Chondrocyte (in vitro differentiated cells): ENCODE measurements around the gene FGF18. TPM values are rescaled to one million over a fixed set of nuclear protein-coding genes. Genes with fewer than 3 reads are reported as not detected.

Experiments
- DNase-seq: peaks from one replicate; pipeline ENCODE4 v3.0.0; 2021; ENCODE audit warnings: mixed read lengths, low spot score
- H3K27ac Mint-ChIP-seq: one replicate; pipeline ENCODE4 v1.8.0; 2021; ENCODE audit warnings: mild to moderate bottlenecking, moderate library complexity, mixed read lengths; ENCODE audit not compliant: unreplicated experiment
- H3K27me3 Mint-ChIP-seq: 2 replicates; pipeline ENCODE4 v1.8.0; 2021; ENCODE audit warnings: low read depth, mixed read lengths
- H3K36me3 Mint-ChIP-seq: 2 replicates; pipeline ENCODE4 v1.8.0; 2021; ENCODE audit warnings: low read depth, mixed read lengths
- H3K4me1 Mint-ChIP-seq: 2 replicates; pipeline ENCODE4 v1.8.0; 2021; ENCODE audit warnings: low read depth, mild to moderate bottlenecking, mixed read lengths
- H3K4me3 Mint-ChIP-seq: one replicate; pipeline ENCODE4 v1.8.0; 2021; ENCODE audit warnings: mild to moderate bottlenecking, moderate library complexity, mixed read lengths; ENCODE audit not compliant: unreplicated experiment
- H3K9me3 Mint-ChIP-seq: 2 replicates; pipeline ENCODE4 v1.8.0; 2021; ENCODE audit warnings: low read depth, mixed read lengths
- total RNA-seq: library from RNA; stranded (reverse); gene quantifications from 3 replicates; pipeline ENCODE4 v1.2.1, GENCODE V29; 2021
- TF ChIP-seq, protein P1 (sequence below): fragments of 200-600 bp; sonication (generic); IDR thresholded peaks from 2 replicates; pipeline ENCODE4 v1.5.0; 2021; ENCODE audit warnings: antibody characterized with exemption, mild to moderate bottlenecking, moderate library complexity

The FGF18 gene
- total RNA-seq, 1 donor from 2014 or later: 2.1 TPM

- DNase-seq: no peak
- no peaks in the 10 kb centered on the region for H3K27me3 Mint-ChIP-seq
- no peak overlapping the region for H3K27ac Mint-ChIP-seq
- H3K36me3 Mint-ChIP-seq: peaks cover 1% of the 10 kb centered on the region
- H3K4me1 Mint-ChIP-seq: no peaks in the 10 kb centered on the region
- TF ChIP-seq, protein P1, sequence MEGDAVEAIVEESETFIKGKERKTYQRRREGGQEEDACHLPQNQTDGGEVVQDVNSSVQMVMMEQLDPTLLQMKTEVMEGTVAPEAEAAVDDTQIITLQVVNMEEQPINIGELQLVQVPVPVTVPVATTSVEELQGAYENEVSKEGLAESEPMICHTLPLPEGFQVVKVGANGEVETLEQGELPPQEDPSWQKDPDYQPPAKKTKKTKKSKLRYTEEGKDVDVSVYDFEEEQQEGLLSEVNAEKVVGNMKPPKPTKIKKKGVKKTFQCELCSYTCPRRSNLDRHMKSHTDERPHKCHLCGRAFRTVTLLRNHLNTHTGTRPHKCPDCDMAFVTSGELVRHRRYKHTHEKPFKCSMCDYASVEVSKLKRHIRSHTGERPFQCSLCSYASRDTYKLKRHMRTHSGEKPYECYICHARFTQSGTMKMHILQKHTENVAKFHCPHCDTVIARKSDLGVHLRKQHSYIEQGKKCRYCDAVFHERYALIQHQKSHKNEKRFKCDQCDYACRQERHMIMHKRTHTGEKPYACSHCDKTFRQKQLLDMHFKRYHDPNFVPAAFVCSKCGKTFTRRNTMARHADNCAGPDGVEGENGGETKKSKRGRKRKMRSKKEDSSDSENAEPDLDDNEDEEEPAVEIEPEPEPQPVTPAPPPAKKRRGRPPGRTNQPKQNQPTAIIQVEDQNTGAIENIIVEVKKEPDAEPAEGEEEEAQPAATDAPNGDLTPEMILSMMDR: no peak
- no peak overlapping the region for H3K4me3 Mint-ChIP-seq
- no peaks in the 10 kb centered on the region for H3K9me3 Mint-ChIP-seq
Observed at GRCh38 chr5:171435908-171436307, 16.5 kb downstream of the FGF18 start.

DNA sequence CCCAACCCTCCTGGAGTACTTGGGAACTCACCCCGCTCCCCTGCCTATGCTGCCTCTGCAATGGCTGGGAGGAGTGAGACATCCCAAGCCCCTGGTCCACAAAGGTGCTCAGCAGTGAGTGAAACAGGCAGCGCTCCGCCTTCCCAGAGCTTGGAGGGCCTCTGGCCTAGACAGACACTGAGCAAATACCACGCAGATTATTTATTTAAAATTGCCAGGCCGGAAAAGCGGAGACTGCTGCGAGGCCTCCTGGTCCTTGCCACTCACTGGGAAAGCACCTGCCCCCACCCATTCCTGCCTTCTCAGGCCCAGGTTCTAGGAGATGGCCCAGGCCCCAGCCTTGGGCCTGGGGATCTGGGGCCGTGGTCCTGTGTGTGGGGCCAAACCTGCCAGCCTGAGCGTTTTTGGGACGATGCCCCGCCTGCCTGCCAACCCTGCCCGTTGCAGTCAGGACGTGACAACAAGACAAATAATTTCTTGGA is 17.4 kb downstream of the FGF18 start:
- TF ChIP-seq, protein P1: no peak
- Mint-ChIP-seq H3K9me3 (no peaks in the 10 kb centered on the region), H3K27me3 (no peaks in the 10 kb centered on the region), H3K4me3 (no peak overlapping the region), H3K27ac (no peak overlapping the region), H3K36me3 (peaks cover 1% of the 10 kb centered on the region), H3K4me1 (peaks cover 4% of the 10 kb centered on the region)
- no peak for DNase-seq

DNA sequence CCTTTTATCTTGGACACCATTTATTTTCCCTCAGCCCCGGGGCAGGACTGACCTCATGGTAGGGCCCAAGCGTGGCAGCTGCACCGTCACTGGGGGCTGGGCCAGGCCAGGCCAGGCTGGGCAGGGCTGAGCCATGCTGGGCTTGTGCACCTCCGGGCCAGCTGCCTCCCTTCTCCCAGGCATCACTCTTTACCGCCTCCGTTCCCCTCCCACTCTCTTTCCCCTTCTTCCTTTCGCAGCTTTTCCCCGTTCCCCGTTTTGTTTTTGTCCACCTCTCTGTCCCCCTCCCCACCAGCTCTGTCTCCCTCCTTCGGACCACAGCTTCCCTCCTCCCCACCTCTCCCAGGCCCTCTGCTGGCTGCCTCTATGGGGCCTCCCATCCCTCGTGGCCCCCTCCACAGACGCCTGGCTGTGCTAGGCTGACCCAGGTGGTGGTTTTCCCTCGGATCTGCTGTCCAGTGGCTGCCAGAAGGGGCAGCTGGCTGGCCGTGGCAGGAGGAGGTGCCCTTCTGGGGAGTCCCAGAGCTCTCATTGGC is 17.9 kb downstream of the FGF18 start:
- Mint-ChIP-seq H3K27ac (no peak overlapping the region), H3K4me1 (peaks cover 9% of the 10 kb centered on the region), H3K36me3 (peaks cover 1% of the 10 kb centered on the region), H3K4me3 (no peak overlapping the region), H3K9me3 (no peaks in the 10 kb centered on the region), H3K27me3 (no peaks in the 10 kb centered on the region)
- DNase-seq: no peak
- TF ChIP-seq, protein P1: no peak

- no peak for DNase-seq
- TF ChIP-seq, protein P1: no peak
- Mint-ChIP-seq H3K27me3 (no peaks in the 10 kb centered on the region), H3K4me1 (peaks cover 15% of the 10 kb centered on the region), H3K36me3 (peaks cover 1% of the 10 kb centered on the region), H3K27ac (no peak overlapping the region), H3K4me3 (no peak overlapping the region), H3K9me3 (no peaks in the 10 kb centered on the region)
Observed at GRCh38 chr5:171438738-171439137, 19.3 kb downstream of the FGF18 start.

DNA sequence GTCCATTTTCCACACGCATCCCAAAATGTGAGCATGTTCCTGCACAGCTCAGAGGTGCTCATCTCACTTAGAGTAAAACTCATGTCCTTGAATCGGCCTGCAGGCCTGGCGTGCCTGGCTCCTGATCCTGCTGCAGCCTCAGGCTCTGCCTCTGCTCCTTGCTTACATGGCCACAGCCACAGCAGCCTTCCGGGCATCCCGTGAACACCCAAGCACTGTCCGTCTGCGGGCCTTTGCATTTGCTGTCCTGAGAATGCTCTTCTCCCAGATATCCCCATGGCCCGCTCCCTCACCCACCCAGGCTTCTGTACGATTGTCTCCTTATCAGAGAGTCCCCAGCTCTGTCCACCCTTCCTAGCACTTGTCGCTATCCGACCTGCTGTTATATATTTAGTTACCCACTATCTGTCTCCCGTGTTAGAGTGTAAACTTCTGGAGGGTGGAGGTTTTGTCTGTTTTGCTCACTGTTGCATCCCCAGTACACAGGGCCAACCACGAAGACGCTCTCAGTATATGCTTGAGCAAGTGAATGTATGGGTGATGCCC is 21.9 kb downstream of the FGF18 start:
- H3K27ac Mint-ChIP-seq: no peak overlapping the region
- no peaks in the 10 kb centered on the region for H3K27me3 Mint-ChIP-seq
- TF ChIP-seq, protein P1: no peak

More for the DNA sequence above, 21.9 kb downstream of the FGF18 start:
- Mint-ChIP-seq H3K4me1 (peaks cover 20% of the 10 kb centered on the region), H3K4me3 (no peak overlapping the region), H3K9me3 (no peaks in the 10 kb centered on the region), H3K36me3 (peaks cover 1% of the 10 kb centered on the region)
- DNase-seq: no peak
